GM12875 (cell line): ENCODE data around the gene UPK3A.

Source experiments
- H3K4me3 ChIP-seq: one replicate; pipeline ENCODE4 v1.5.1; 2011; ENCODE audit warnings: low read depth, low read length, control low read depth
- TF ChIP-seq, protein P1 (sequence below): IDR thresholded peaks from 2 replicates; pipeline ENCODE4 v1.5.1; 2011; ENCODE audit warnings: low read depth, mild to moderate bottlenecking, control low read depth, inconsistent platforms, low read length, moderate library complexity, borderline replicate concordance; ENCODE audit not compliant: insufficient read depth

The UPK3A gene

DNA sequence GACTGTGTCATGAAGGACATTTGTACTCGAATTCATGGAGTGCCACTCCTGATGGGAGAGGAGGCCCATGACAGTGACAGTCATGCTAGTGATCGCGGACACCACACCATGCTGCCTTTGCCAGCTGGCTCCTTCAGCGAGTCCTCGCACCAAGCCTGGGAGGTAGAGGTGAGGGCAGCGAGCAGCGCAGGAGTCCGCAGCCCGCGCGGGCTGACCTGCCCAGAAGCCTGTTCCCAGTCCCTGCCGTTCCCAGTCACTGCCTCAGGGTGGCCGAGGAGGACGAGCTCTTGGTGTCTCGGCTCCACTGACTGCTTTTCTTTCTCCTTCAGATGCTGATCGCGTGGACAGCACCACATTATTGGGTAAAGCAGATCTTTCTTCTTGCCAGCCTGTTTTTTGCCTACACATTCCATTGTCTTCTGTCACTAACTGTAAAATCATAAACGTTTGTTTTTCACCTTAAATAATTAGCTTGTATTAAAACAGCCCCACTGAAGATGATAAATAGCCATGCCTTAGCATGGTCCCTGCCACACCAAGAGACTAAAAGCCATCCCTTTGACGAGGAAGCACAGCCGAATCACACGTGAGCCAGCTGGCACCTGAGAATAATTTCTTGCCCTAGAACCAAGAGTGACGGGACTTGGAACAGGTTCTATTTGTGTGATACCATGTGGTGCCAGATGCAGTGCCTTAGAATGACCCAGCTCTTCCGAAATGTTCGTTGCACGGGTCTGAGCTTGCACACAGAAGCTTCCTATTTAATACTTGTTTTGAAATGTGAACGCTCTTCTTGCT lies 50.5 kb downstream of the UPK3A start:
- TF ChIP-seq, protein P1, sequence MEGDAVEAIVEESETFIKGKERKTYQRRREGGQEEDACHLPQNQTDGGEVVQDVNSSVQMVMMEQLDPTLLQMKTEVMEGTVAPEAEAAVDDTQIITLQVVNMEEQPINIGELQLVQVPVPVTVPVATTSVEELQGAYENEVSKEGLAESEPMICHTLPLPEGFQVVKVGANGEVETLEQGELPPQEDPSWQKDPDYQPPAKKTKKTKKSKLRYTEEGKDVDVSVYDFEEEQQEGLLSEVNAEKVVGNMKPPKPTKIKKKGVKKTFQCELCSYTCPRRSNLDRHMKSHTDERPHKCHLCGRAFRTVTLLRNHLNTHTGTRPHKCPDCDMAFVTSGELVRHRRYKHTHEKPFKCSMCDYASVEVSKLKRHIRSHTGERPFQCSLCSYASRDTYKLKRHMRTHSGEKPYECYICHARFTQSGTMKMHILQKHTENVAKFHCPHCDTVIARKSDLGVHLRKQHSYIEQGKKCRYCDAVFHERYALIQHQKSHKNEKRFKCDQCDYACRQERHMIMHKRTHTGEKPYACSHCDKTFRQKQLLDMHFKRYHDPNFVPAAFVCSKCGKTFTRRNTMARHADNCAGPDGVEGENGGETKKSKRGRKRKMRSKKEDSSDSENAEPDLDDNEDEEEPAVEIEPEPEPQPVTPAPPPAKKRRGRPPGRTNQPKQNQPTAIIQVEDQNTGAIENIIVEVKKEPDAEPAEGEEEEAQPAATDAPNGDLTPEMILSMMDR: no peak
- H3K4me3 ChIP-seq: no peak overlapping the region

DNA sequence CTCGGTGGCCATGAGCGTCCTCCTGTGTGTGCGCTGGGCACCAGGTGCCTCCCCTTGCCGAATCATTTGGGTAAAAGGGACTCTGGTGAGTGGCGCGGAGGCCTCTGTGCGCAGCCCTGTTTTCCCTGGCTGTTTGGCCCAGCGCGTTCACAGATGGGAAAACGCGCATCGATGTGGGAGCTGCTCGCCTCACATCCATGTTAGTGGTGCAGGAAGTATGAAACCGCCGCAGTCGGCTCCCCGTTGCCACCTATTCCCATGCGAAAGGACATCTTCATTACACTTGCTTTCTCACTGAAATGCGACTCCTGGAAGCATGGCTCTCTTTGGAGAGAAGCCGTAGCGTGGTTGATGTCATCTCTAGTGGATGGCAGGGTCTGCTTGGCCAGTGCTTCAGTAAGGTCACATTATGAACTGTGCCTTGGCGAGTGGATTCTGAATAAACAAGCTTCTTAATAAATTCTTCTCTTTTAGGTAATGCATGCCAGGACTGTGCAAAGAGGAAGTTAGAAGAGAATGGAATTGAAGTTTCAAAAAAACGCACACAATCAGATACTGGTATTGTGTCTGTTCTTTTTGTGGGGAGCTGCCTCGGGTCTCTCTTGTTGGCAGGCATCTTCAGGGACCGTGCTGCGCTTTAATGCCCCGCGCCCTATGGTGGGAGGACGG lies 51.2 kb downstream of the UPK3A start:
- TF ChIP-seq, protein P1: no peak
- no peak overlapping the region for H3K4me3 ChIP-seq

- TF ChIP-seq, protein P1: no peak
- H3K4me3 ChIP-seq: no peak overlapping the region
Measured at GRCh38 chr22:45336971-45337431, 52.3 kb downstream of the UPK3A start.

DNA sequence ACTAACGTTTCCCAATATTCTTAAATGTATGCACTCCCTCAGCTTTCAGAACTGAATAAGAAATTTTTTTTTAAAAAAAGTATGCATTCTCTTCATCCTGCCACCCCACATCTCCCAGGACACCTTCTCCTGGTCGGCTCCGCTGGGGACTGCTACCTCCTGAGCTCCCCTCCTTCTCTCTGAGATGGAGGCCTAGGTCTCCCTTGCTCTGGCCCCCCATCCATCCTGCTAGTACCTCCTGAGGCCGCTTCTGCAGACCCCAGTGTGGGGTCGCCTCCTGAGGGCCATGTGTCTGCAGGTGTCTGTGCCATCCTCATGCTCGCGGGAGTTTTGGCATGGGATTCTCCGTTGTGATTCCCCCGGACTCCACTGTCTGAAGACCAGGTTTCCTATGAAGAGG lies 52.8 kb downstream of the UPK3A start:
- TF ChIP-seq, protein P1: no peak
- H3K4me3 ChIP-seq: no peak overlapping the region

- no peak overlapping the region for H3K4me3 ChIP-seq
- TF ChIP-seq, protein P1: no peak
Measured at GRCh38 chr22:45338795-45339194, 54.0 kb downstream of the UPK3A start.

DNA sequence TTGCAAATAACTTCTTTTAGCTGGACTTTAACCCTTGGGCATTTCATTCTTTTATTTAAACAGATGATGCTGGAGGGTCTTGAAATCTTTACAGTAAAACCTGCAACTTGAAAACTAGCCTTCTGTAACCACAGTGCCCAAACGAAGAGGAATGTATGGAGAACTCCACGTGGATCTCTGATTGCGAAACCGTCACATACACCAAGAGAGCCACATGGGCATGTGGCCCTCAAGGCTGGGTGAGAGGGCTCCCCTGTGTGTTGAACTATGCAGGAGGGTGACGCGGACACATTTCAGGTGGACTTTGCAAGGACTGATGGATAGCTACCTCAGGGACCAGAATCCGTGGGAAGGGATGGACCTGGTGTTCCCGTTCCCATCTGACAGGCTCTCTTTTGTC lies 55.6 kb downstream of the UPK3A start:
- TF ChIP-seq, protein P1: no peak
- no peak overlapping the region for H3K4me3 ChIP-seq

DNA sequence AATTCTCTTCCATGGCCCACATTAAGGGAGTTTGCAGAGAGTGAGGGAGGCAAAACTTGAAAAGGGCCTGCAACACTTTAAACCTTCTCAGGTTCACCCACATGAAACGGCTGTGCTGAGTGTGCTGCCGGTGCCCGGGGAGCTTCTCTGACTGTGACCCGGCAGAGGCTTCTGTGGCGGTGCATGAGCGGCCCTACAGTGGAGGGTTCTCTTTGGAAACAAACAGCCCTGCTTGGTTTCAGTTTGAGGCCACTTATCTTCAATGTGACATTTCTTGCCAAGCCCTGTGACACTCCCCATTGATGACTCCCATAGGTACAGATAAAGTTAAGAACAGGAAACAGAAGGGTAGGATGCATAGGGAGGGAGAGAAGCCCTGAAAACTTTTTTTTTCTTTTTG lies 56.7 kb downstream of the UPK3A start:
- TF ChIP-seq, protein P1: no peak
- no peak overlapping the region for H3K4me3 ChIP-seq
